Parathyroid adenoma (tissue), 2 donors: ENCODE results near the gene RAB3IP.

Experiments used
- H2AFZ ChIP-seq: fragments of 300-600 bp; sonication (generic); one replicate; pipeline ENCODE4 v1.7.0; 2017; ENCODE audit warnings: antibody characterized with exemption, mild to moderate bottlenecking
- H3K27ac ChIP-seq: fragments of 300-600 bp; sonication (generic); one replicate; pipeline ENCODE4 v1.7.0; 2017
- H3K27me3 ChIP-seq: fragments of 300-600 bp; sonication (generic); one replicate; pipeline ENCODE4 v1.7.0; 2017; ENCODE audit warnings: low read length; ENCODE audit not compliant: control insufficient read depth, insufficient read depth
- H3K36me3 ChIP-seq: fragments of 300-600 bp; sonication (generic); one replicate; pipeline ENCODE4 v1.7.0; 2017; ENCODE audit warnings: low read length; ENCODE audit not compliant: control insufficient read depth, insufficient read depth
- H3K4me1 ChIP-seq: fragments of 300-600 bp; sonication (generic); one replicate; pipeline ENCODE4 v1.7.0; 2017; ENCODE audit warnings: control low read depth
- H3K4me2 ChIP-seq: fragments of 300-600 bp; sonication (generic); one replicate; pipeline ENCODE4 v1.7.0; 2017; ENCODE audit warnings: low read length
- H3K4me3 ChIP-seq: fragments of 300-600 bp; sonication (generic); one replicate; pipeline ENCODE4 v1.7.0; 2017; ENCODE audit warnings: low read depth, low read length
- H3K79me2 ChIP-seq: fragments of 300-600 bp; sonication (generic); one replicate; pipeline ENCODE4 v1.7.0; 2017; ENCODE audit warnings: control low read depth
- H3K9ac ChIP-seq: fragments of 300-600 bp; sonication (generic); one replicate; pipeline ENCODE4 v1.7.0; 2017; ENCODE audit warnings: mild to moderate bottlenecking
- H3K9me3 ChIP-seq: fragments of 300-600 bp; sonication (generic); one replicate; pipeline ENCODE4 v1.7.0; 2017; ENCODE audit warnings: low read length; ENCODE audit not compliant: control insufficient read depth
- CTCF ChIP-seq: fragments of 300-600 bp; sonication (generic); IDR thresholded peaks from one replicate; pipeline ENCODE4 v1.7.0; 2017; ENCODE audit warnings: antibody characterized with exemption, mild to moderate bottlenecking
- donor health status: primary hyperparathyroidism.

Gene RAB3IP

GRCh38 chr12:69712826-69713225, 25.8 kb upstream of the RAB3IP start:
- Histone ChIP-seq H3K9me3 (no peaks in the 10 kb centered on the region), H3K36me3 (no peaks in the 10 kb centered on the region), H3K4me1 (no peaks in the 10 kb centered on the region), H3K9ac (no peak overlapping the region), H3K27ac (no peak overlapping the region), H3K4me2 (no peak overlapping the region), H2AFZ (no peak overlapping the region), H3K4me3 (no peak overlapping the region), H3K27me3 (no peaks in the 10 kb centered on the region), H3K79me2 (no peaks in the 10 kb centered on the region)
- TF ChIP-seq CTCF: no peak

- Histone ChIP-seq H3K9ac (no peak overlapping the region), H3K9me3 (no peaks in the 10 kb centered on the region), H3K4me1 (no peaks in the 10 kb centered on the region), H3K79me2 (no peaks in the 10 kb centered on the region), H3K36me3 (no peaks in the 10 kb centered on the region), H2AFZ (no peak overlapping the region), H3K4me3 (no peak overlapping the region), H3K27me3 (no peaks in the 10 kb centered on the region), H3K27ac (no peak overlapping the region), H3K4me2 (no peak overlapping the region)
- no peak for TF ChIP-seq CTCF
Measured at GRCh38 chr12:69714542-69714941, 24.1 kb upstream of the RAB3IP start.

- Histone ChIP-seq H3K4me2 (no peak overlapping the region), H3K4me1 (no peaks in the 10 kb centered on the region), H3K9ac (no peak overlapping the region), H2AFZ (no peak overlapping the region), H3K27ac (no peak overlapping the region), H3K79me2 (no peaks in the 10 kb centered on the region), H3K27me3 (no peaks in the 10 kb centered on the region), H3K36me3 (no peaks in the 10 kb centered on the region), H3K4me3 (no peak overlapping the region), H3K9me3 (no peaks in the 10 kb centered on the region)
- TF ChIP-seq CTCF: no peak
Measured at GRCh38 chr12:69719336-69720316, 19.0 kb upstream of the RAB3IP start.

DNA sequence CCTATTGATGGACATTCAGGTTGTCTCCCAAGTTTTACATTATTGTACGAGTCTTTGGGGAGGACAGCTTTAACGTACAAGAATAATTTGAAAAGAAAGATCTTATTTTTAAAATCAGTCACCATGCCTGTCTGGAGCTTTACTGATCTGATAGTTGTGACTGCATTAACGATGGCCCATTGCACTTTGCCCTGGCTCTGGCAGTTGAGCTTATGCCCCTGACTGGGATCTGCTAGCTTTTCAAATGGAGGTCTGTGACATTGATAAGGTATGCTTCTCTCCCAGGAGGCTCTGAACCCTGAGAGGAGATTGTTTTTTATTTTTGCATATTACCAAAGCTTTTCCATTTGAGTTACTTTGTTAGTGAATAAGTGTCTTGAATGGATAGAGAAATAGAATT, 17.9 kb upstream of the RAB3IP start:
- no peak for TF ChIP-seq CTCF
- H3K27me3 ChIP-seq: no peaks in the 10 kb centered on the region

More for the DNA sequence above, 17.9 kb upstream of the RAB3IP start:
- Histone ChIP-seq H3K4me2 (no peak overlapping the region), H3K9ac (no peak overlapping the region), H3K79me2 (no peaks in the 10 kb centered on the region), H3K9me3 (no peaks in the 10 kb centered on the region), H3K27ac (no peak overlapping the region), H2AFZ (no peak overlapping the region), H3K36me3 (no peaks in the 10 kb centered on the region), H3K4me1 (no peaks in the 10 kb centered on the region), H3K4me3 (no peak overlapping the region)
